Measurements from ENCODE around the gene PSAPL1. TPM values are rescaled to one million over a fixed set of nuclear protein-coding genes. Genes with fewer than 3 reads are reported as not detected.

Gene PSAPL1
- total RNA-seq, 1 donor: not detected

- DNase-seq (ENCODE audit: low read depth): no peak
- no peak for TF ChIP-seq CTCF (IDR thresholded peaks at IDR 0.05; ENCODE audit: insufficient read depth, low read length)
- H3K4me3 ChIP-seq (ENCODE audit: low read depth, low read length): no peak overlapping the region
Measured at GRCh38 chr4:7433376-7434140, 1.2 kb downstream of the PSAPL1 start.

- H3K4me3 ChIP-seq (ENCODE audit: low read depth, low read length): no peak overlapping the region
- no peak for DNase-seq (ENCODE audit: low read depth)
- no peak for TF ChIP-seq CTCF (IDR thresholded peaks at IDR 0.05; ENCODE audit: insufficient read depth, low read length)
Measured at GRCh38 chr4:7432531-7433375, 2.0 kb downstream of the PSAPL1 start.

- no peak for TF ChIP-seq CTCF (IDR thresholded peaks at IDR 0.05; ENCODE audit: insufficient read depth, low read length)
- no peak for DNase-seq (ENCODE audit: low read depth)
- no peak overlapping the region for H3K4me3 ChIP-seq (ENCODE audit: low read depth, low read length)
Measured at GRCh38 chr4:7431696-7432530, 2.8 kb downstream of the PSAPL1 start.

GRCh38 chr4:7430965-7431695, 3.6 kb downstream of the PSAPL1 start:
- H3K4me3 ChIP-seq (ENCODE audit: low read depth, low read length): no peak overlapping the region
- no peak for DNase-seq (ENCODE audit: low read depth)
- TF ChIP-seq CTCF (IDR thresholded peaks at IDR 0.05; ENCODE audit: insufficient read depth, low read length): no peak

- TF ChIP-seq CTCF (IDR thresholded peaks at IDR 0.05; ENCODE audit: insufficient read depth, low read length): no peak
- no peak overlapping the region for H3K4me3 ChIP-seq (ENCODE audit: low read depth, low read length)
- no peak for DNase-seq (ENCODE audit: low read depth)
Measured at GRCh38 chr4:7430368-7430964, 4.3 kb downstream of the PSAPL1 start.
